ENCODE data around the gene DOC2A. TPM values are rescaled to one million over a fixed set of nuclear protein-coding genes. Genes with fewer than 3 reads are reported as not detected.

DOC2A gene
- total and polyA plus RNA-seq, 10 of the 15 experiments (the other 5 are each of a cell fraction or from before 2014, with no cell fraction given): 0.06 to 0.17 (median 0.12) TPM; not detected in 6

DNA sequence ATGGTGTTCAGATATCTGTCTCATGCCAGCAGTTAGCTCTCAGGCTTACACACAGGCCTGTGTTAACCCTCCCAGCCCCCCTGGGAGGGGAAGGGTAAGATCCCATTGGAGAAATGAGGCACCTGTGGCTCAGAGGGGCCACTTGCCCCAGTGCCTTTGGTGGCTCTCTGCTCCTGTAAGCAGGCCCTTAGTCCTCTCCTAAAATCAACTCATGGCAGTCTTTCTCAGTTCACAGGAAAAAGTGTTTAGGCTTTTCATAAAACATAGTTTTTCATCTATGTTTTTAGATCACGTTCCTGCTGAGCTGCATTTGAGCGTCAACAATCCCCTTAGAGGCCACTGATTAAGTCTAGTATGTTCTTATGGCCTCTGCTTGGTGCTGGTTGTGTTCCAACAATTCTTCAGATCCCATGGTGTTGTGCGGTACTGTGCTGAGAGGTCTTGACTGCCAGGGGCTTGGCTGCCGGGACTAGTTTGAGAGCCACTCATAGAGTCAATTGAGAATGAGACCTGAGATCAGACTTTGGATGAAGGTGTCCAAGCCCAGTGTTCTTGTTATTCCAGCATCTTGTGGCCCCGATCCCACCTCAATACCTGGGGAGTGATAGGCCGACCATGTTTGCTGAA, 26.6 kb downstream of the DOC2A start:
- POLR2A ChIA-PET: no interaction called here
- Histone ChIP-seq H2AFZ (ENCODE audit: control insufficient read depth, low read depth, low read length) (no peak overlapping the region), H3K9ac (ENCODE audit: control insufficient read depth, insufficient read depth, low read length) (no peak overlapping the region), H3K4me2 (ENCODE audit: control insufficient read depth, insufficient read depth) (no peak overlapping the region), H3K79me2 (ENCODE audit: control insufficient read depth, insufficient read depth, low read length) (no peaks in the 10 kb centered on the region), H3K27me3 (replicated peaks in 1 of 2; ENCODE audit: control insufficient read depth in 2 of 2, insufficient read depth in 2 of 2, low read length in 1 of 2) (no peaks in the 10 kb centered on the region), H3K4me1 (ENCODE audit: control insufficient read depth, insufficient read depth, low read length) (no peaks in the 10 kb centered on the region), H3K27ac (ENCODE audit: control insufficient read depth, insufficient read depth) (no peak overlapping the region), H3K36me3 (ENCODE audit: control insufficient read depth in 2 of 2, insufficient read depth in 2 of 2, low read length in 1 of 2) (peaks cover 24 to 40% of the 10 kb centered on the region in 2 experiments), H4K20me1 (ENCODE audit: control insufficient read depth, insufficient read depth) (no peaks in the 10 kb centered on the region), H3K9me3 (replicated peaks; ENCODE audit: control insufficient read depth, insufficient read depth, low read length) (no peaks in the 10 kb centered on the region), H3K4me3 (no peak overlapping the region)
- RAD21 ChIA-PET (ENCODE audit: unreplicated experiment): no interaction called here
- SMC1A ChIA-PET (ENCODE audit: uncharacterized antibody, unreplicated experiment): no interaction called here
- no peak for DNase-seq (ENCODE audit: low read depth, low spot score)
- FAIRE-seq: no peak
- no peak for ATAC-seq
- CTCF ChIA-PET: no interaction called here
- BruUV-seq (replicated peaks): no TSS peak
- in situ Hi-C loops (cut with MboI) (no loop called here), intact Hi-C loops (cut with micrococcal nuclease; ENCODE audit: unreplicated experiment) (no loop called here)
- WGBS (ENCODE audit: insufficient coverage, insufficient replicate concordance, low lambda C conversion rate, missing lambda C conversion rate): 88% methylated on average over 6 of the region's 6 CpGs
- TF ChIP-seq CBX5 (IDR thresholded peaks at IDR 0.05; ENCODE audit: low read depth): no peak
- no peak for TF ChIP-seq KDM1A (IDR thresholded peaks at IDR 0.05; ENCODE audit: borderline replicate concordance)

DNA sequence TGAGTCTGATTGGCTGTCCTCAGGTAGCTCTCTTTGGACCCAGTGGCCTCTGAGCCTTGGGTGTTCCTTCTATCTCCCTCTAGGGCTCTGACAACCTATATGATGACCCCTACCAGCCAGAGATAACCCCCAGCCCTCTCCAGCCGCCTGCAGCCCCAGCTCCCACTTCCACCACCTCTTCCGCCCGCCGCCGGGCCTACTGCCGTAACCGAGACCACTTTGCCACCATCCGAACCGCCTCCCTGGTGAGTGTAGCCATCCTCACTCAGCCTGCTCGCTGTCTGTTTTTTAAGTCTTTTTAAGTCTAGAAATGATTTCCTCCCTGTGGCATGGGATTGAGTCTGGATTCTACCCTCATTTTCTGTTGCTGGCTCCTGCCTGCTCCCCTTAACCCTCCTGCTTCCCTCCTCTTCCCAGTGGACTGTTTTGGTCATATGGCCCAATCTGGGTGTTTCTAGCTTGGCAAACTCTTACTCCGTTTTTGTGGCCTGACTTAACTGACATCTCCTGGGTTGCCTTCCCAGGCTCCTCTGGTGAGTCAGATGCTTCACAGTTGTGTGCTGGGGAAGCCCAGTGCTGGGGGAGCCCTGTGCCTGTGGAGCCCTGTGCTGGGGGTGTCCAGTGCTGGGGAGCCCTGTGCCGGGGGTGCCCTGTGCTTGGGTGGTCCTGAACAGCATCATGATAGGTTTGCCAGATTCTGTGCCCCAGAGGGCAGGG, 27.2 kb downstream of the DOC2A start:
- in situ Hi-C loops (cut with MboI): no loop called here
- no peak overlapping the region for H3K27ac ChIP-seq (ENCODE audit: control insufficient read depth, insufficient read depth)
- H3K9ac ChIP-seq (ENCODE audit: control insufficient read depth, insufficient read depth, low read length): no peak overlapping the region
- TF ChIP-seq NR2F1 (conservative IDR thresholded peaks at IDR 0.05) (no peak), ESRRA (IDR thresholded peaks at IDR 0.05; ENCODE audit: low read length) (no peak)
- TF ChIP-seq, protein P1, sequence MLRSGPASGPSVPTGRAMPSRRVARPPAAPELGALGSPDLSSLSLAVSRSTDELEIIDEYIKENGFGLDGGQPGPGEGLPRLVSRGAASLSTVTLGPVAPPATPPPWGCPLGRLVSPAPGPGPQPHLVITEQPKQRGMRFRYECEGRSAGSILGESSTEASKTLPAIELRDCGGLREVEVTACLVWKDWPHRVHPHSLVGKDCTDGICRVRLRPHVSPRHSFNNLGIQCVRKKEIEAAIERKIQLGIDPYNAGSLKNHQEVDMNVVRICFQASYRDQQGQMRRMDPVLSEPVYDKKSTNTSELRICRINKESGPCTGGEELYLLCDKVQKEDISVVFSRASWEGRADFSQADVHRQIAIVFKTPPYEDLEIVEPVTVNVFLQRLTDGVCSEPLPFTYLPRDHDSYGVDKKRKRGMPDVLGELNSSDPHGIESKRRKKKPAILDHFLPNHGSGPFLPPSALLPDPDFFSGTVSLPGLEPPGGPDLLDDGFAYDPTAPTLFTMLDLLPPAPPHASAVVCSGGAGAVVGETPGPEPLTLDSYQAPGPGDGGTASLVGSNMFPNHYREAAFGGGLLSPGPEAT (IDR thresholded peaks at IDR 0.05; ENCODE audit: low read depth): no peak
- SMC1A ChIA-PET (ENCODE audit: uncharacterized antibody, unreplicated experiment): no interaction called here
- CTCF ChIA-PET: no interaction called here
- no peak overlapping the region for H2AFZ ChIP-seq (ENCODE audit: control insufficient read depth, low read depth, low read length)
- WGBS (ENCODE audit: insufficient coverage, insufficient replicate concordance, low lambda C conversion rate, missing lambda C conversion rate): 89% methylated on average over 12 of the region's 12 CpGs
- no peaks in the 10 kb centered on the region for H3K79me2 ChIP-seq (ENCODE audit: control insufficient read depth, insufficient read depth, low read length)
- peaks cover 30 to 42% of the 10 kb centered on the region in 2 experiments for H3K36me3 ChIP-seq (ENCODE audit: control insufficient read depth in 2 of 2, insufficient read depth in 2 of 2, low read length in 1 of 2)
- no TSS peak for BruUV-seq (replicated peaks)
- H4K20me1 ChIP-seq (ENCODE audit: control insufficient read depth, insufficient read depth): no peaks in the 10 kb centered on the region
- no peak overlapping the region for H3K4me3 ChIP-seq
- ATAC-seq: no peak
- intact Hi-C loops (cut with micrococcal nuclease; ENCODE audit: unreplicated experiment): no loop called here
- RAD21 ChIA-PET (ENCODE audit: unreplicated experiment): no interaction called here
- H3K4me1 ChIP-seq (ENCODE audit: control insufficient read depth, insufficient read depth, low read length): no peaks in the 10 kb centered on the region
- no peak for DNase-seq (ENCODE audit: low read depth, low spot score)
- no peak for FAIRE-seq
- POLR2A ChIA-PET: no interaction called here
- H3K4me2 ChIP-seq (ENCODE audit: control insufficient read depth, insufficient read depth): no peak overlapping the region
- H3K27me3 ChIP-seq (replicated peaks in 1 of 2; ENCODE audit: control insufficient read depth in 2 of 2, insufficient read depth in 2 of 2, low read length in 1 of 2): no peaks in the 10 kb centered on the region
- H3K9me3 ChIP-seq (replicated peaks; ENCODE audit: control insufficient read depth, insufficient read depth, low read length): no peaks in the 10 kb centered on the region

All from GM12878 (cell line).